Activated CD8-positive, alpha-beta T cell treated with anti-CD3 and anti-CD28 coated beads for 36 hours (primary cell): ENCODE results near the gene ATP1B1. TPM values are rescaled to one million over a fixed set of nuclear protein-coding genes. Genes with fewer than 3 reads are reported as not detected.
"Not testable (repeated sequence)": the region's sequence is repeated elsewhere in the genome, so short reads cannot be mapped to it uniquely, and the experiment has no call there.

Experiments
- ATAC-seq: fragments of 200-7000 bp; cut with Tn5 transposase; one replicate; pipeline ENCODE4 v1.10.0; 2021; ENCODE audit warnings: mild to moderate bottlenecking, moderate library complexity
- CTCF ChIA-PET: fragments of 350-600 bp; sonication (Branson Sonifier 250); formaldehyde crosslinking; loops from one replicate; lab custom pipeline; 2021; ENCODE audit warnings: antibody characterized with exemption; lab: Charles Lee
- POLR2A ChIA-PET: fragments of 350-600 bp; sonication (Branson Sonifier 250); formaldehyde crosslinking; loops from one replicate; lab custom pipeline; 2021; ENCODE audit warnings: antibody characterized with exemption; lab: Charles Lee
- DNase-seq: peaks from one replicate; pipeline ENCODE4 v3.0.0-alpha.2; 2020
- H3K27ac Mint-ChIP-seq: one replicate; pipeline ENCODE4 v1.8.0; 2021; ENCODE audit warnings: mild to moderate bottlenecking, mixed read lengths
- H3K27me3 Mint-ChIP-seq: one replicate; pipeline ENCODE4 v1.8.0; 2021; ENCODE audit warnings: mixed read lengths
- H3K36me3 Mint-ChIP-seq: one replicate; pipeline ENCODE4 v1.8.0; 2021; ENCODE audit warnings: low read depth, mixed read lengths
- H3K4me1 Mint-ChIP-seq: one replicate; pipeline ENCODE4 v1.8.0; 2021; ENCODE audit warnings: low read depth, mixed read lengths
- H3K4me3 Mint-ChIP-seq: one replicate; pipeline ENCODE4 v1.8.0; 2021; ENCODE audit warnings: mild to moderate bottlenecking, moderate library complexity, mixed read lengths
- H3K9me3 Mint-ChIP-seq: one replicate; pipeline ENCODE4 v1.8.0; 2021; ENCODE audit warnings: mixed read lengths
- CTCF ChIP-seq: fragments of 200-600 bp; IDR thresholded peaks from one replicate; pipeline ENCODE4 v1.8.0; 2022; ENCODE audit warnings: antibody characterized with exemption, mild to moderate bottlenecking
- intact Hi-C: fragments of 100-400 bp; cut with micrococcal nuclease; formaldehyde crosslinking; loops from one replicate; pipeline ENCODE4 v1.10.0; 2022
- total RNA-seq, 2 experiments: library from RNA; stranded (reverse); gene quantifications; one replicate each; pipeline ENCODE4 v1.2.3, GENCODE V29; 2021

Gene ATP1B1
- total RNA-seq, 2 experiments from 2014 or later, result 3.1 to 3.7 TPM

DNA sequence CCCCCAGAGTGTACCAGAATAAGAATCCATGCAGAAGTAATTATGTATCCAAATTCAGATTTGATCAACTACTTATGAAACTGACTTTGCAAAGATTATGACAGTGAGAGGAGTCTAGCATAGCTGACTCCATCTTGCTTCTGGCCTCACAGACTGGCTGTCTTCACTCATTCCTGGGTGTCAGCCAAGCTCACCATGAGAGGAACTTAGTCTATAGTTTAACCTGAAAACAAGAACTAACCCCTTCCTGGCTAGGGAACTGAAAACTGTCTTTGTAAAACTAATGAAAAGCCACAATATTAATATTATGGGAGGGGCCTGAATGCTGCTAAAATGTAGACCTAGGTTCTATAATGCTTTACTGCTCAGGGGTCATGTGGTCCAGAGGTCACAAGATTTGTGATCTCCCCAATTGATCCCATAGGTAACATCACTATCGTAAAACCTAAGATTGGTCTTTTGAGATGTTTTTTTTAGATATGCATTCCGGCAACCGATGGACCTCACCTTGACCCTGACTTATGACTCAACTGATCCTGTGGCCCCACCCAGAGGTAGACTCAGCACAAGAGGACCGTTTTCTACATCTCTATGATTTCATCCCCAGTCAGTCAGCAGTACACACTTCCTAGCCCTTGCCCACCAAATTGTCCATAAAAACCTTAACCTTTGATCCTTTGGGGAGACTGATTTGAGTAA is 55.2 kb downstream of the ATP1B1 start:
- intact Hi-C loops, result no loop called here
- ATAC-seq, result no peak
- Mint-ChIP-seq H3K36me3 (no peaks in the 10 kb centered on the region), H3K4me3 (no peak overlapping the region), H3K27ac (no peak overlapping the region), H3K9me3 (no peaks in the 10 kb centered on the region), H3K4me1 (peaks cover 6% of the 10 kb centered on the region), H3K27me3 (no peaks in the 10 kb centered on the region)
- no peak for DNase-seq
- ChIA-PET CTCF (interaction anchor here (1.3 kb wide), 1 partner anchor 558 kb away, joined by 4 read pairs; no protein-coding TSS in a partner anchor), POLR2A (no interaction called here)
- no peak for TF ChIP-seq CTCF

DNA sequence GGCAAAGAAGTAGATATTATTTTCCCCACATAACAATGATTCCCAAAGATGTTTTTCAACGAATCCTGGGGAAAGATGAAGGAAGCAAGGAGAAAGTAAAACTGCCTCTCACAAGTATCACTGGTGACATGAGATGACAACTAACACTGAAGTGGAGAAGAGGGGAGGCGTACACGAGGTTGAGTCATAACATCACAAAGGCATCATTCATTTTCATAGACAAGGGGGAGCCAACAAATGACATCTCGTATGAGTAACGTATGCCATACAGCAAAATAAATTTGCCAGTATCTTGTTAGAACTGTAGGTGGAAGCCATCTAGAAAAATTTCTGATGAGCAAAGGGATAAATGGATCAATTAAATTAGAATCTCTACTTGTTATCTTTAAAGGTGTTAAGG is 56.6 kb downstream of the ATP1B1 start:
- peak; percentile 13 for DNase-seq
- ChIA-PET CTCF (no interaction called here), POLR2A (no interaction called here)
- Mint-ChIP-seq H3K27me3 (no peaks in the 10 kb centered on the region), H3K36me3 (no peaks in the 10 kb centered on the region), H3K9me3 (no peaks in the 10 kb centered on the region), H3K27ac (no peak overlapping the region), H3K4me3 (no peak overlapping the region), H3K4me1 (peaks cover 6% of the 10 kb centered on the region)
- ATAC-seq, result peak; percentile 74
- no peak for TF ChIP-seq CTCF
- intact Hi-C loops, result no loop called here

- Mint-ChIP-seq H3K4me1 (no peaks in the 10 kb centered on the region), H3K4me3 (no peak overlapping the region), H3K27ac (no peak overlapping the region), H3K27me3 (no peaks in the 10 kb centered on the region), H3K9me3 (no peaks in the 10 kb centered on the region), H3K36me3 (peaks cover 3% of the 10 kb centered on the region)
- no peak for ATAC-seq
- intact Hi-C loops, result no loop called here
- TF ChIP-seq CTCF, result no peak
- CTCF ChIA-PET, result no interaction called here
- DNase-seq, result no peak
- POLR2A ChIA-PET, result no interaction called here
Measured at GRCh38 chr1:169175461-169175860, 69.0 kb downstream of the ATP1B1 start.

DNA sequence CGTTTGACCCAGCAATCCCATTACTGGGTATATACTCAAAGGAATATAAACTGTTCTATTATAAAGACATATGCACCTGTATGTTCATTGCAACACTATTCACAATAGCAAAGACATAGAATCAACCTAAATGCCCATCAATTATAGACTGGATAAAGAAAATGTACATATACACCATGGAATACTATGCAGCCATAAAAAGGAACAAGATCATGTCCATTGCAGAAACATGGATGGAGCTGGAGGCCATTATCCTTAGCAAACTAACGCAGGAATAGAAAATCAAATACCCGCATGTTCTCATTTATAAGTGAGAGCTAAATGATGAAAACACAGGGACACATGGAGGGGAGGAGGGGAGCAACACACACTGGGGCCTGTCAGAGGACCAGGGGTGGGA is 72.9 kb downstream of the ATP1B1 start:
- H3K36me3 Mint-ChIP-seq, H3K9me3 Mint-ChIP-seq, ATAC-seq, DNase-seq, H3K27ac Mint-ChIP-seq, H3K4me1 Mint-ChIP-seq, CTCF ChIA-PET, H3K4me3 Mint-ChIP-seq, intact Hi-C loops, H3K27me3 Mint-ChIP-seq, POLR2A ChIA-PET: not testable (repeated sequence)

GRCh38 chr1:169180174-169180573 is 73.7 kb downstream of the ATP1B1 start:
- H3K4me3 Mint-ChIP-seq, result no peak overlapping the region
- CTCF ChIA-PET, result interaction anchor here (0.6 kb wide), 1 partner anchor 431 kb away, joined by 3 read pairs; no protein-coding TSS in a partner anchor
- intact Hi-C loops, result no loop called here
- H3K27ac Mint-ChIP-seq, result no peak overlapping the region
- no peaks in the 10 kb centered on the region for H3K9me3 Mint-ChIP-seq
- POLR2A ChIA-PET, result no interaction called here
- H3K27me3 Mint-ChIP-seq, result no peaks in the 10 kb centered on the region
- TF ChIP-seq CTCF, result no peak
- no peaks in the 10 kb centered on the region for H3K4me1 Mint-ChIP-seq
- H3K36me3 Mint-ChIP-seq, result peaks cover 3% of the 10 kb centered on the region
- no peak for ATAC-seq
- no peak for DNase-seq
